B cell (primary cell): ENCODE results near the gene NUP210. TPM values are rescaled to one million over a fixed set of nuclear protein-coding genes. Genes with fewer than 3 reads are reported as not detected.

Experiments used
- ATAC-seq: fragments of 200-7000 bp; cut with Tn5 transposase; one replicate; pipeline ENCODE4 v1.10.0; 2021; ENCODE audit warnings: low read depth, mild to moderate bottlenecking, moderate number of reproducible peaks, moderate library complexity
- CTCF ChIA-PET: fragments of 350-600 bp; sonication (Branson Sonifier 250); formaldehyde crosslinking; loops from one replicate; lab custom pipeline; 2021; ENCODE audit warnings: antibody characterized with exemption, inconsistent platforms; lab: Charles Lee
- POLR2A ChIA-PET: fragments of 350-600 bp; sonication (Branson Sonifier 250); formaldehyde crosslinking; loops from one replicate; lab custom pipeline; 2021; ENCODE audit warnings: antibody characterized with exemption; lab: Charles Lee
- DNase-seq: peaks from one replicate; pipeline ENCODE4 v3.0.0; 2013
- H2AFZ ChIP-seq: 2 replicates; pipeline ENCODE4 v1.6.1; 2012; ENCODE audit warnings: mild to moderate bottlenecking, low read depth, low read length; ENCODE audit not compliant: insufficient read depth, poor library complexity, severe bottlenecking
- H3K27ac ChIP-seq, 2 donors: 1 replicate in 1 of 2; 2 replicates in 1 of 2; pipeline ENCODE4 v1.5.1; 2012 to 2013; ENCODE audit warnings: low read length in 2 of 2, mild to moderate bottlenecking in 2 of 2, moderate library complexity in 1 of 2
- H3K27me3 ChIP-seq, 4 experiments: fragments of 200-600 bp in 1 of 4; sonication (generic) in 1 of 4; replicated peaks in 1 of 4; 1 replicate in 2 of 4; 2 replicates in 2 of 4; pipeline versions ENCODE4 v1.6.1 to v1.7.0; 2013 to 2016; ENCODE audit warnings: low read length in 3 of 4, mild to moderate bottlenecking in 2 of 4, mixed read lengths in 1 of 4, moderate library complexity in 1 of 4; ENCODE audit not compliant: insufficient read depth in 4 of 4, control insufficient read depth in 3 of 4; ENCODE audit errors: control extremely low read depth in 1 of 4
- H3K36me3 ChIP-seq, 2 experiments: replicated peaks in 1 of 2; 1 replicate in 1 of 2; 2 replicates in 1 of 2; pipeline versions ENCODE4 v1.6.1 to v1.7.1; 2013; ENCODE audit warnings: low read length in 1 of 2; ENCODE audit not compliant: insufficient read depth in 2 of 2, control insufficient read depth in 1 of 2; ENCODE audit errors: control extremely low read depth in 1 of 2, extremely low read depth in 1 of 2
- H3K4me1 ChIP-seq, 2 donors: fragments of 200-600 bp in 1 of 2; sonication (generic) in 1 of 2; 1 replicate in 1 of 2; 2 replicates in 1 of 2; pipeline versions ENCODE4 v1.5.1 to v1.6.1; 2013 to 2017; ENCODE audit warnings: low read length in 2 of 2; ENCODE audit not compliant: control insufficient read depth in 2 of 2, insufficient read depth in 2 of 2
- H3K4me2 ChIP-seq: replicated peaks from 2 replicates; pipeline ENCODE3; 2012; ENCODE audit warnings: mild to moderate bottlenecking, low read depth, low read length; ENCODE audit not compliant: poor library complexity, severe bottlenecking
- H3K4me3 ChIP-seq, 5 experiments: fragments of 200-600 bp in 1 of 5; sonication (generic) in 1 of 5; 1 replicate in 3 of 5; 2 replicates in 2 of 5; pipeline versions ENCODE4 v1.5.1 to v1.7.0; 2011 to 2016; ENCODE audit warnings: low read length in 4 of 5, mild to moderate bottlenecking in 4 of 5, low read depth in 2 of 5, control low read depth in 1 of 5, moderate library complexity in 1 of 5; ENCODE audit not compliant: insufficient read depth in 1 of 5; ENCODE audit errors: control extremely low read depth in 1 of 5, extremely low read depth in 1 of 5
- H3K79me2 ChIP-seq: fragments of 200-600 bp; sonication (generic); one replicate; pipeline ENCODE4 v1.6.0; 2016; ENCODE audit warnings: low read length; ENCODE audit not compliant: control insufficient read depth, insufficient read depth
- H3K9ac ChIP-seq: fragments of 200-600 bp; sonication (generic); 2 replicates; pipeline ENCODE4 v1.6.1; 2017; ENCODE audit warnings: mild to moderate bottlenecking, low read length, moderate library complexity
- H3K9me3 ChIP-seq, 3 donors: one replicate each; pipeline versions ENCODE4 v1.6.1 to v1.7.1; 2013; ENCODE audit warnings: low read length in 2 of 3; ENCODE audit not compliant: control insufficient read depth in 2 of 3, insufficient read depth in 1 of 3; ENCODE audit errors: control extremely low read depth in 1 of 3
- H4K20me1 ChIP-seq: 2 replicates; pipeline ENCODE4 v1.6.0; 2012; ENCODE audit warnings: mild to moderate bottlenecking, low read length; ENCODE audit not compliant: insufficient read depth, control insufficient read depth, poor library complexity, severe bottlenecking
- H3K27ac Mint-ChIP-seq: one replicate; pipeline ENCODE4 v1.8.0; 2021; ENCODE audit warnings: mixed read lengths
- H3K27me3 Mint-ChIP-seq: one replicate; pipeline ENCODE4 v1.8.0; 2021; ENCODE audit warnings: mixed read lengths
- H3K4me1 Mint-ChIP-seq: one replicate; pipeline ENCODE4 v1.8.0; 2021; ENCODE audit warnings: mixed read lengths
- H3K4me3 Mint-ChIP-seq: one replicate; pipeline ENCODE4 v1.8.0; 2021; ENCODE audit warnings: mixed read lengths
- H3K9me3 Mint-ChIP-seq: one replicate; pipeline ENCODE4 v1.8.0; 2022; ENCODE audit warnings: mixed read lengths; ENCODE audit not compliant: insufficient read depth
- CTCF ChIP-seq: fragments of 200-600 bp; IDR thresholded peaks from one replicate; pipeline ENCODE4 v1.8.0; 2022; ENCODE audit warnings: antibody characterized with exemption, mild to moderate bottlenecking
- EZH2 ChIP-seq: IDR thresholded peaks from 2 replicates; pipeline ENCODE4 v1.6.1; 2012; ENCODE audit warnings: borderline replicate concordance, low read depth, mild to moderate bottlenecking, moderate library complexity, low read length; ENCODE audit not compliant: insufficient read depth, poor library complexity, severe bottlenecking
- WGBS: methylation state at CpG from one replicate; pipeline ENCODE4 v1.1.5; 2013; ENCODE audit warnings: missing lambda C conversion rate; ENCODE audit not compliant: insufficient coverage; 5-methylcytosine and 5-hydroxymethylcytosine counted together
- intact Hi-C: fragments of 100-400 bp; cut with micrococcal nuclease; formaldehyde crosslinking; loops from one replicate; pipeline ENCODE4 v1.10.0; 2022
- polyA plus RNA-seq: library from polyadenylated mRNA; depleted of rRNA; stranded (reverse); fragments of >200 nt; gene quantifications from 2 replicates; pipeline ENCODE4 v1.2.3, GENCODE V29; 2012
- total RNA-seq, 2 donors: library from RNA; stranded (reverse); fragments of 120-200 nt in 1 of 2; gene quantifications; 1 replicate in 1 of 2; 2 replicates in 1 of 2; pipeline versions ENCODE4 v1.2.3 to v1.2.4, GENCODE V29; 2013 to 2022

NUP210 gene
- total and polyA plus RNA-seq, 2 donors (not counting 1 experiment from before 2014, with no cell fraction given), result 114 to 159 TPM

GRCh38 chr3:13287833-13288232 is 132.3 kb downstream of the NUP210 start:
- Mint-ChIP-seq H3K9me3 (peaks cover 4% of the 10 kb centered on the region), H3K4me1 (peaks cover 7% of the 10 kb centered on the region), H3K4me3 (no peak overlapping the region), H3K27ac (no peak overlapping the region), H3K27me3 (peaks cover 42% of the 10 kb centered on the region)
- intact Hi-C loops, result no loop called here
- Histone ChIP-seq H3K4me2 (no peak overlapping the region), H3K36me3 (no peaks in the 10 kb centered on the region), H3K9me3 (peaks cover 8 to 31% (median 20%) of the 10 kb centered on the region in 3 donors), H3K4me1 (peaks cover 9 to 12% of the 10 kb centered on the region in 2 donors), H4K20me1 (no peaks in the 10 kb centered on the region), H3K79me2 (no peaks in the 10 kb centered on the region), H2AFZ (no peak overlapping the region), H3K27me3 (peaks cover 2 to 46% (median 32%) of the 10 kb centered on the region in 4 experiments), H3K9ac (no peak overlapping the region), H3K4me3 (no peak overlapping the region), H3K27ac (no peak overlapping the region)
- ChIA-PET CTCF (interaction anchor here (0.8 to 1.1 kb wide), 3 partner anchors 19 to 196 kb away, joined by 3 to 8 read pairs (median 5); no protein-coding TSS in a partner anchor), POLR2A (no interaction called here)
- ATAC-seq, result no peak
- no peak for TF ChIP-seq CTCF
- no CpG with 5 or more reads among the region's 4 CpGs for WGBS
- no peak for DNase-seq

- Mint-ChIP-seq H3K27ac (no peak overlapping the region), H3K4me3 (no peak overlapping the region), H3K9me3 (peaks cover 4% of the 10 kb centered on the region), H3K27me3 (peaks cover 39% of the 10 kb centered on the region), H3K4me1 (peaks cover 7% of the 10 kb centered on the region)
- intact Hi-C loops, result no loop called here
- H3K9ac ChIP-seq, result no peak overlapping the region
- H2AFZ ChIP-seq, result no peak overlapping the region
- no peak overlapping the region for H3K4me2 ChIP-seq
- H3K27me3 ChIP-seq, result peaks cover 2 to 50% (median 34%) of the 10 kb centered on the region in 4 experiments
- peaks cover 8 to 35% (median 20%) of the 10 kb centered on the region in 3 donors for H3K9me3 ChIP-seq
- ChIA-PET POLR2A (no interaction called here), CTCF (interaction anchor here (1.1 kb wide), 2 partner anchors 195 to 361 kb away, joined by 3 to 5 read pairs; no protein-coding TSS in a partner anchor)
- peaks cover 14 to 17% of the 10 kb centered on the region in 2 donors for H3K4me1 ChIP-seq
- DNase-seq (no peak), ATAC-seq (no peak)
- no CpG with 5 or more reads among the region's 2 CpGs for WGBS
- no peak overlapping the region for H3K4me3 ChIP-seq
- TF ChIP-seq CTCF (no peak), EZH2 (no peak)
- no peaks in the 10 kb centered on the region for H3K79me2 ChIP-seq
- no peaks in the 10 kb centered on the region for H3K36me3 ChIP-seq
- peaks cover 5% of the 10 kb centered on the region for H4K20me1 ChIP-seq
- H3K27ac ChIP-seq, result no peak overlapping the region
Measured at GRCh38 chr3:13286873-13287272, 133.2 kb downstream of the NUP210 start.
